ENCODE results near the gene LARGE1.

LARGE1 gene

DNA sequence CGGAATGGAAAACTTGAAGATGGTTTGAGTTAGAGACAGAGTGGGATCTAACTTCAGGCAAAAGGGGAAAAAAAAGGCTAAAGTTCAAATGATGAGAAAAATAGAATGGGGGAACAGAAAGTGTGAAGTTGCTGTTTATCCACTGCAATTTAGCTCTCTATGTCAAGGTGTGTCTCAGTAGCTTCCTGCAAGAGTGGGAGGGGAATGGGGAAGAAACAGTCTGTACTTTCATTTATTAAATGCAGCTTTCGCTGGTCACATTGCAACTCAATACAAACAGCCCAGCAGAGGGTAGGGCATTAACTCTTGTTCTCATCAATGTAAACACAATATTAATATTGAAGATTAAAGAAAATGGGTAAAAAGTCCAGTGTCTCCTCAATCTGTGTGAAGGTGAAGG is 647.4 kb downstream of the LARGE1 start:
- H3K4me1 Mint-ChIP-seq = peaks cover 15% of the 10 kb centered on the region
- no peaks in the 10 kb centered on the region for H3K27me3 Mint-ChIP-seq (ENCODE audit: low read depth)
- H3K4me3 Mint-ChIP-seq = no peak overlapping the region
- H3K9me3 Mint-ChIP-seq = no peaks in the 10 kb centered on the region
- TF ChIP-seq, protein P1, sequence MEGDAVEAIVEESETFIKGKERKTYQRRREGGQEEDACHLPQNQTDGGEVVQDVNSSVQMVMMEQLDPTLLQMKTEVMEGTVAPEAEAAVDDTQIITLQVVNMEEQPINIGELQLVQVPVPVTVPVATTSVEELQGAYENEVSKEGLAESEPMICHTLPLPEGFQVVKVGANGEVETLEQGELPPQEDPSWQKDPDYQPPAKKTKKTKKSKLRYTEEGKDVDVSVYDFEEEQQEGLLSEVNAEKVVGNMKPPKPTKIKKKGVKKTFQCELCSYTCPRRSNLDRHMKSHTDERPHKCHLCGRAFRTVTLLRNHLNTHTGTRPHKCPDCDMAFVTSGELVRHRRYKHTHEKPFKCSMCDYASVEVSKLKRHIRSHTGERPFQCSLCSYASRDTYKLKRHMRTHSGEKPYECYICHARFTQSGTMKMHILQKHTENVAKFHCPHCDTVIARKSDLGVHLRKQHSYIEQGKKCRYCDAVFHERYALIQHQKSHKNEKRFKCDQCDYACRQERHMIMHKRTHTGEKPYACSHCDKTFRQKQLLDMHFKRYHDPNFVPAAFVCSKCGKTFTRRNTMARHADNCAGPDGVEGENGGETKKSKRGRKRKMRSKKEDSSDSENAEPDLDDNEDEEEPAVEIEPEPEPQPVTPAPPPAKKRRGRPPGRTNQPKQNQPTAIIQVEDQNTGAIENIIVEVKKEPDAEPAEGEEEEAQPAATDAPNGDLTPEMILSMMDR (IDR thresholded peaks at IDR 0.05; ENCODE audit: unreplicated experiment in 3 of 3) = no peak
- H3K27ac Mint-ChIP-seq = peak overlapping the region in 2 of 3 experiments; percentile 10 to 42
- H3K36me3 Mint-ChIP-seq (ENCODE audit: low read depth) = peaks cover 35% of the 10 kb centered on the region

DNA sequence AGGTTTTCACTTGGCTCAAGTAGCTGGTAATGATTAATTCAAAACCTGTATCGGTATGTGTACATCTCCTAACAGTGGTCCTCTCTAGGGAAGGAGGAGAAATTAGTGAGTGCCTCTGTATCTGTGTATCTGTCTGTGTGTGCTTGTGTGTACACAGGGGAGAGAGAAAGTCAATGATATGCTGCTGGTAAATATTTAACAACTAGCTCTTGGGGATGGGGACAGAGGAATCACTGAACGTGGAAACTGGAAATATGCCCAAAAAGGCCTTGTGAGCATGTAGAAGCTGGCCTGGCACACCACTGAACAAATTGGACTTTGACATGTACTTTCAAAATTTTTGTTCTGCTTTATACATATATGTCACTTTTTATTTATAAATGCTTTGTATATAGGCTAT is 648.1 kb downstream of the LARGE1 start:
- H3K4me3 Mint-ChIP-seq = no peak overlapping the region
- H3K27me3 Mint-ChIP-seq (ENCODE audit: low read depth) = no peaks in the 10 kb centered on the region
- peaks cover 15% of the 10 kb centered on the region for H3K4me1 Mint-ChIP-seq
- H3K27ac Mint-ChIP-seq = peak overlapping the region in 1 of 3 experiments; percentile 42
- no peaks in the 10 kb centered on the region for H3K9me3 Mint-ChIP-seq
- peaks cover 31% of the 10 kb centered on the region for H3K36me3 Mint-ChIP-seq (ENCODE audit: low read depth)
- TF ChIP-seq, protein P1 (IDR thresholded peaks at IDR 0.05; ENCODE audit: unreplicated experiment in 3 of 3) = no peak

DNA sequence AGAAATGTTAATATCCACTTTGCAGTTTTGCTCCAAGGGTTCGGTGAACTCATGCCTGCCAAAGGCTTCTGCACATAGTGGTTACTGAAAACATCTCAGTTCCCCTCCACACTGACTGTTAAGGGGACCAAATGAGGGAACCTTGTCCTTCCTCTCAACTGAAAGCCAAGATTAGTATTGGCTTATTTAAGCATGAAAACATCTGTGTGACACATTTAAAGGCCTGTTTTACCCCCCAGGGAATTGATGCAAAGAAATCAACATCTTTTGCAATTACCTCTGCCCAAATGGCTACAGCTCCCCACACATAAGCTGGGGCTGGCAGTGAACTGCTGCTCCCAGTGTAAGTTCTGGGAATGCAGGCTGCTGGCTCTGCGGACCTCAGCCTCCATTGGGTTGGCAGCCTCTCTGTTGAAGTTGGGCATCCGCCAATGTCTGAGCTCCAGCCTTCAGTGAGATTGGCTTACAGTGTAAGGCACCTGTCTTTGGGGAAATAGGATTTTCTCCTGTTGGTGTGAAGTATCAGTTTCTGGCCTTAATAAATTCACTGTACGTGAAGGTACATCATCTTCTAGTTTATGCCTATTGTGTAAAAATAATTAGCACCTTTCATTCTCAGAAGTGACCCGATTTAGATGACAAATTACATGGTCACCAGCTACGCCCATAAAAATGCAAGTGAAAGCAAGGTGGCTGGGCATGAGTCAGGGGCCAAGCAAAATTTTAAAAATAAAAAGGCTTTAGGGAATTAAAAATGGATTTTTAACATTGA is 648.7 kb downstream of the LARGE1 start:
- Mint-ChIP-seq H3K9me3 (no peaks in the 10 kb centered on the region), H3K4me1 (peaks cover 15% of the 10 kb centered on the region), H3K27me3 (ENCODE audit: low read depth) (no peaks in the 10 kb centered on the region), H3K36me3 (ENCODE audit: low read depth) (peaks cover 27% of the 10 kb centered on the region), H3K4me3 (no peak overlapping the region), H3K27ac (peak overlapping the region; percentile 21 to 55 (median 42))
- TF ChIP-seq, protein P1 (IDR thresholded peaks at IDR 0.05; ENCODE audit: unreplicated experiment in 3 of 3) = no peak

DNA sequence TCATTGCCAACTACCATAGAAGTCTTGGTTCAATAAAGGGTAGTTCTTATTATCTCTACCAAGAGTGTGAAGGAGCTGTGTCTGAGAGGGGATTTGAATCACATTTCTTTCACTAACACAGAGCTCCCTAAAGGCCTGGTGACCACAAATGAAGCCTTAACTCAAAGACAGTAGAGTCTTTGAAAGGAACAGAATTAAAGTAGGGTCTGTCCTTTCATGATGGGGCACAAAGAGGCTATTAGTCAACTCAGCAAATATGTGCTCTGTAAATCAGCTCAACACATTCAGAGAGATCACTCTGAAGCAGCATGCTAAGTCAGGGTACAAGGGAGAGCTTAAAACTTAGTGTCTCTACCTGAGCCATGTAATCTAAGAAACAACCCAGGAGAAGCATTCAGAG is 649.7 kb downstream of the LARGE1 start:
- H3K36me3 Mint-ChIP-seq (ENCODE audit: low read depth) = peaks cover 19% of the 10 kb centered on the region
- H3K4me3 Mint-ChIP-seq = no peak overlapping the region
- H3K27me3 Mint-ChIP-seq (ENCODE audit: low read depth) = no peaks in the 10 kb centered on the region
- TF ChIP-seq, protein P1 (IDR thresholded peaks at IDR 0.05; ENCODE audit: unreplicated experiment in 3 of 3) = no peak
- H3K4me1 Mint-ChIP-seq = peaks cover 15% of the 10 kb centered on the region
- peak overlapping the region in 2 of 3 experiments; percentile 42 to 55 for H3K27ac Mint-ChIP-seq
- no peaks in the 10 kb centered on the region for H3K9me3 Mint-ChIP-seq

DNA sequence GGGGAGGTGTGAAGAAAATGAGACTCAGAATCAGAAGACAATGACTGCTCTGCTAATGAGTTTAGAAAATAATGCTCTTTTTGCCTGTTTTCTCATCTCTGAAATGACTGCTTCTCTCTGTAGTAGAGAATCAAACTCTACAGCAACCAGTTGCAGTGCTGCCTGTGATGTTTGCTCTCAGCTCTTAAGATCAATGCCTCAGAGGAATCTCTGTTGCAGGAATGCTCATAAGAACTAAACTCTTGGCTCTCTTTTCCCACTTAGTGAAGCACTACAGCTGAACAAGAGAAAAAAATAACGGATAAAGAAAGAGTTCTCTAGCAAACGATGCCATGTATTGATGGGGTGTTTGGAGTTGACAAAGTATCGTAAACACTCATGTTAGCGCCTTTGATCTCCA is 658.6 kb downstream of the LARGE1 start:
- no peaks in the 10 kb centered on the region for H3K36me3 Mint-ChIP-seq (ENCODE audit: low read depth)
- H3K27me3 Mint-ChIP-seq (ENCODE audit: low read depth) = peaks cover 16% of the 10 kb centered on the region
- H3K9me3 Mint-ChIP-seq = no peaks in the 10 kb centered on the region
- H3K4me3 Mint-ChIP-seq = no peak overlapping the region
- H3K4me1 Mint-ChIP-seq = peaks cover 5% of the 10 kb centered on the region
- TF ChIP-seq, protein P1 (IDR thresholded peaks at IDR 0.05; ENCODE audit: unreplicated experiment in 3 of 3) = no peak
- no peak overlapping the region for H3K27ac Mint-ChIP-seq

DNA sequence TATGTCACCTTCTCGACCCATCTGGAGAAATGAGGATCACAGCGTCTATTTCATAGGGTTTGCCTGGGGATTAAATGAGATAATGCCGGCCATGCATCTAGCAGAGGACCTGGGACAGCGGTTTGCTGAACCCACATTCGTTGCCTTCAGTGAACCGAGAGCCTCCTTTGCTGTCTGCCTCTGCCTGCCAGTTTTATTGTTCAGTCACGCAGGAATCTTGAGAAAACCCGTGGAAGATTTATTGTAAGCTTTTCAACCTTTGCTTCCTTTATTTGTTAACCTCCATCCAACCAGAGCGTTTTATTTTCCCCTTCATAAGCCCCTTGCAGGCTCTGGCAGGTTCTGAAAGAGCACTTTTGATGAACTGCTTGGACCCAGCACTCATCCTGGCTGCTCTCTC is 659.8 kb downstream of the LARGE1 start:
- Mint-ChIP-seq H3K27me3 (ENCODE audit: low read depth) (peaks cover 16% of the 10 kb centered on the region), H3K4me1 (peaks cover 5% of the 10 kb centered on the region), H3K36me3 (ENCODE audit: low read depth) (no peaks in the 10 kb centered on the region), H3K4me3 (no peak overlapping the region), H3K27ac (no peak overlapping the region), H3K9me3 (no peaks in the 10 kb centered on the region)
- TF ChIP-seq, protein P1 (IDR thresholded peaks at IDR 0.05; ENCODE audit: unreplicated experiment in 3 of 3) = no peak

All from nephron (organoid).